Measurements from ENCODE around the gene FHL2.
A peak's percentile ranks its signal among the peaks of the same experiment; 100 is the strongest.

FHL2 gene

GRCh38 chr2:105402809-105403208, 4.0 kb upstream of the FHL2 start:
- DNase-seq: no peak
- in situ Hi-C loops (cut with MboI; ENCODE audit: low pct_unique_long_range_greater_than_20kb, low sequenced_read_pairs): no loop called here

- in situ Hi-C loops (cut with MboI; ENCODE audit: low pct_unique_long_range_greater_than_20kb, low sequenced_read_pairs): no loop called here
- DNase-seq: no peak
Observed at GRCh38 chr2:105401867-105402266, 3.0 kb upstream of the FHL2 start.

DNA sequence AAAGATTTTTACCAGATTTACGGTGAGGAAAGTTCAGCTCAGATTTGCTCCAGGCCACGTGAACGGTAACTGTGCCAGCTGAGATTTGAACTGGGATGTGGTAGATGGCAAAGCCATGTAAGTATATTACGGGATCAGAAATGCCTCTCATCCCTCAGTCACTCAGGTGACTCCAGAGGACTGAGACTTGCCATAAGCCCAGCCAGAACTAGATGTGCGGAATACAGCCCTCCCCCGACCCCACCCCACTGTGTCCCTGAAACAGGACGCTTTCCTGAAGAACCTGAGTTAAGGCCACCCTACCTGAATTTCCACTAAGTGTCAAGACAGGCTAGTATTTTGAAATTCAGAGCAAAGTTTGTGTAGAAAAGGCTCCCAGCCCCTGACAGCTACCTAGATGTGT, 1.3 kb upstream of the FHL2 start:
- DNase-seq: no peak
- in situ Hi-C loops (cut with MboI; ENCODE audit: low pct_unique_long_range_greater_than_20kb, low sequenced_read_pairs): no loop called here

GRCh38 chr2:105399207-105399861, 483 bp upstream of the FHL2 start:
- no peak for DNase-seq
- in situ Hi-C loops (cut with MboI; ENCODE audit: low pct_unique_long_range_greater_than_20kb, low sequenced_read_pairs): no loop called here

DNA sequence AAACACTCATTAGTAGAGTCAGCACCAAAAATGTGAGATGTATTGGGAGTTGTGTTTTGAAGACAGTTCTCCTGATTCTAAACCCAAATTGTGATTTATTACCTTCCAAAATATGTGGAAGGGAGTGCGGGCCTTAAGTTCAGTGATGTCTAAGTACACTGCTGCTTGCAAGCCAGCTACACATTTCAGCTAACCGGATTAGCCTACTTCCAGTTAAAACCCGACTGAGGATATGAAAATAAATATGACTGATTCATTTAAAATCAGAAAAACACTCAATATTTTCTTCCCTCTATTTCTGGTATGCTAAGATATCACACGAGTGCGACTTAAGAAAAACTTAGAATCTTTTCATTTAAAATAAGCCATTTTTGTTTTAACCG, 907 bp downstream of the FHL2 start:
- in situ Hi-C loops (cut with MboI; ENCODE audit: low pct_unique_long_range_greater_than_20kb, low sequenced_read_pairs): no loop called here
- DNase-seq: peak; percentile 16

DNA sequence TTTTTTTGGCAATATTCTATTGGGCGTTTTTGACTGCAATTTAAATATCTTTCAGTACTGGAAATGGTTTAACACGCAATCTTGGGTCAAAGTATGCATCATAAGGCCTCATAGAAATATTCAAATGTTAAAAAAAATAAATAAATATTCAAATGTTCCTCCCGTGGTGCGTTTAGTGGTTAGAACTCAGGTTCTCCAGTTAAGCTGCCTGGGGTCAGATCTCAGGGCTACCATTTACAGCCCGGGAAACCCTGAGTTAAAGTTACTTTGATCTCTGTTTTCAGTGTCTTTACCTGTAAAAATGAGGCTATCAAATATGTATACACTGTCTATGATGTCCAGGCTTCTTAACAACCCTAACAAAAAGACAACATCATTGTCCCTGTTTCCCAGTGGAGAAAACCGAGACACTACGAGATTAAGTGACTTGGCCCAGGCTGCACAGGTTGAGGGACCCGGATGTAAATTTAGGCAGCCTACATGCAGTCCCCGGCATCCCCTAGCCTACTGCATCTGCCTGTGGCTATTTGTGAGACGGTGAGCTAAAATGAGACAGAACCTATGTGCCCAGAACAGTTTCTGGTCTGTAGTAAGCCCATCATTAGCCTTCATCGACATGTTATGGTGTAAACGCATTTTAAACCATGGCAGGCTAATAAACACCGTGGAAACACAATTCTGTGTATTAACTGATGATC, 1.7 kb downstream of the FHL2 start:
- DNase-seq: no peak
- in situ Hi-C loops (cut with MboI; ENCODE audit: low pct_unique_long_range_greater_than_20kb, low sequenced_read_pairs): no loop called here

- no peak for DNase-seq
- in situ Hi-C loops (cut with MboI; ENCODE audit: low pct_unique_long_range_greater_than_20kb, low sequenced_read_pairs): no loop called here
Observed at GRCh38 chr2:105396254-105397024, 2.4 kb downstream of the FHL2 start.

- in situ Hi-C loops (cut with MboI; ENCODE audit: low pct_unique_long_range_greater_than_20kb, low sequenced_read_pairs): no loop called here
- no peak for DNase-seq
Observed at GRCh38 chr2:105395691-105396090, 3.2 kb downstream of the FHL2 start.

GRCh38 chr2:105394951-105395611, 3.8 kb downstream of the FHL2 start:
- no peak for DNase-seq
- in situ Hi-C loops (cut with MboI; ENCODE audit: low pct_unique_long_range_greater_than_20kb, low sequenced_read_pairs): no loop called here

GRCh38 chr2:105393373-105394055, 5.3 kb downstream of the FHL2 start:
- in situ Hi-C loops (cut with MboI; ENCODE audit: low pct_unique_long_range_greater_than_20kb, low sequenced_read_pairs): no loop called here
- DNase-seq: no peak

DNA sequence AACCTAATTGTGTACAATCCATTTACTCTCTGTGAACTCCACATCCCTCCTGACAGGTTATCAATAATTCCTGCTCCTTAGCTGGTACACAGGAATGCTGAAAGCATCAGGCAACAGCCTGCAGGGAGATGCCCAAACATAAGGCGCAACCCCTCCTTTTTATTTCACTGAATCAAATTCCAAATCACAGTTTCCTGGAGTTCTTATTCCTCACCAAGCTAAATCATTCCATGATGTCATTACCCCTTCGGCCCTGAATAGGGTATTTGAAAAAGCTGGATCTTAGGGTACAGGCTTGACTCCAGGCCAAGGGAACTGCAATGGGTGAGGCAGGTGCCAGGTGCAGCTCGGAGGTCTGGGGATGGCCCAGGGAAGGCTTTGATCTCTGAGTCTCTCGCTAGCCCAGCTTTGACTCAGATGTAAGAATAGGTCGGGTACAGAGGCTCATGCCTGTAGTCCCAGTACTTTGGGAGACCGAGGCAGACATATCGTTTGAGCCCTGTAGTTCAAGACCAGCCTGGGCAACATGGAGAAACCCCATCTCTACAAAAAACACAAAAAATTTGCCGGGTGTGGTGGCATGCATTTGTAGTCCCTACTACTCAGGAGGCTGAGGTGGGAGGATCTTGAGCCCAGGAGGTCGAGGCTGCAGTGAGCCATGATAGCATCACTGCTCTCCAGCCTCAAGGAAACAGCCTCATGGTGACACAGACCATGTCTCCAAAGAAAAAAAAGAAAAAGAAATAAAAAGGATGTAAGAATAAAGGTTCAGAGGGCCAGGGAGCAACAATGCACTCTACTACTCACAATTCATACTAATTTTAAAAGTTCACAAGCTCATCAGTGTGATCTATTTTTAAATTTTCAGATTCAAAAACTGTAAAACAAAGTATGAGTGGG, 6.8 kb downstream of the FHL2 start:
- in situ Hi-C loops (cut with MboI; ENCODE audit: low pct_unique_long_range_greater_than_20kb, low sequenced_read_pairs): no loop called here

GRCh38 chr2:105391058-105391627, 7.7 kb downstream of the FHL2 start:
- in situ Hi-C loops (cut with MboI; ENCODE audit: low pct_unique_long_range_greater_than_20kb, low sequenced_read_pairs): no loop called here
- DNase-seq: no peak

More for the DNA sequence above, 6.8 kb downstream of the FHL2 start:
- no peak for DNase-seq

DNA sequence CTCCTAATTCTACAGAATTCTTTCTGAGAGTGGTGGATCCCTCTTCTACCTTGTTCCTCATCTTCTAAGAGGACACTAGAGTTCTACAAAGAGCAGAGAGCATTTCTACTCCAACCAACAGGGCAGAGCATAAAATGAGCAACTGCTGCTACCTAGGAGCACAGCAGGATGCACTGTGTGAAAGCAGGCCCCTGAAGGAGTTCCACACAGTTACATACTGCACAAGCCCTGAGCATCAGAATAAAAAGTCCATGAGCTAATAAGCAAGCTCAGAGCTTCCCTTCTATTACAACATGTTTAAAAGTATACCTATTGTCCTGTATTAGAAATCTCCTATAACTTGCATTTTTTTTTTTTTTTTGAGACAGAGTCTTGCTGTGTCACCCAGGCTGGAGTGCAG, 8.4 kb downstream of the FHL2 start:
- in situ Hi-C loops (cut with MboI; ENCODE audit: low pct_unique_long_range_greater_than_20kb, low sequenced_read_pairs): no loop called here
- DNase-seq: no peak

- in situ Hi-C loops (cut with MboI; ENCODE audit: low pct_unique_long_range_greater_than_20kb, low sequenced_read_pairs): no loop called here
- DNase-seq: no peak
Observed at GRCh38 chr2:105388971-105389381, 9.9 kb downstream of the FHL2 start.

GRCh38 chr2:105387225-105387624, 11.6 kb downstream of the FHL2 start:
- no peak for DNase-seq
- in situ Hi-C loops (cut with MboI; ENCODE audit: low pct_unique_long_range_greater_than_20kb, low sequenced_read_pairs): no loop called here

GRCh38 chr2:105385731-105386540, 12.9 kb downstream of the FHL2 start:
- DNase-seq: no peak
- in situ Hi-C loops (cut with MboI; ENCODE audit: low pct_unique_long_range_greater_than_20kb, low sequenced_read_pairs): no loop called here

- no peak for DNase-seq
- in situ Hi-C loops (cut with MboI; ENCODE audit: low pct_unique_long_range_greater_than_20kb, low sequenced_read_pairs): no loop called here
Observed at GRCh38 chr2:105384861-105385260, 14.0 kb downstream of the FHL2 start.
